Muscle of leg (tissue), 11 donors: Measurements from ENCODE around the gene CCDC28A. TPM values are rescaled to one million over a fixed set of nuclear protein-coding genes. Genes with fewer than 3 reads are reported as not detected.

ENCODE experiments used
- DNase-seq: peaks from one replicate; pipeline ENCODE4 v3.0.0; 2013
- H3K27ac ChIP-seq: one replicate; pipeline ENCODE4 v1.5.1; 2013; ENCODE audit warnings: mild to moderate bottlenecking, low read length, control low read depth
- H3K27me3 ChIP-seq: one replicate; pipeline ENCODE4 v1.6.1; 2013; ENCODE audit warnings: low read length; ENCODE audit not compliant: control insufficient read depth, insufficient read depth
- H3K36me3 ChIP-seq: one replicate; pipeline ENCODE4 v1.6.1; 2013; ENCODE audit warnings: low read length; ENCODE audit not compliant: control insufficient read depth, insufficient read depth
- H3K4me1 ChIP-seq: one replicate; pipeline ENCODE4 v1.6.1; 2013; ENCODE audit warnings: low read length; ENCODE audit not compliant: control insufficient read depth, insufficient read depth
- H3K4me3 ChIP-seq: one replicate; pipeline ENCODE4 v1.5.1; 2013; ENCODE audit warnings: low read length, control low read depth
- H3K9me3 ChIP-seq: replicated peaks from 2 replicates; pipeline ENCODE4 v1.6.1; 2013; ENCODE audit warnings: low read depth, low read length; ENCODE audit not compliant: control insufficient read depth
- WGBS: methylation state at CpG from one replicate; pipeline ENCODE4 v1.1.5; 2013; ENCODE audit warnings: missing lambda C conversion rate; ENCODE audit not compliant: insufficient coverage; 5-methylcytosine and 5-hydroxymethylcytosine counted together
- polyA plus RNA-seq, 8 donors: library from polyadenylated mRNA; unstranded; fragments of 120-200 nt; gene quantifications; one replicate each; pipeline versions ENCODE4 v1.2.1 to v1.2.3, GENCODE V29; 2013; ENCODE audit warnings: inconsistent platforms in 1 of 8, low replicate concordance in 1 of 8; ENCODE audit not compliant: insufficient read length in 8 of 8, insufficient read depth in 1 of 8
- total RNA-seq: library from RNA; stranded (reverse); fragments of 120-200 nt; gene quantifications from one replicate; pipeline ENCODE4 v1.2.4, GENCODE V29; 2013

The CCDC28A gene
- total and polyA plus RNA-seq, 9 donors = 8.9 to 13.7 (median 10.8) TPM

DNA sequence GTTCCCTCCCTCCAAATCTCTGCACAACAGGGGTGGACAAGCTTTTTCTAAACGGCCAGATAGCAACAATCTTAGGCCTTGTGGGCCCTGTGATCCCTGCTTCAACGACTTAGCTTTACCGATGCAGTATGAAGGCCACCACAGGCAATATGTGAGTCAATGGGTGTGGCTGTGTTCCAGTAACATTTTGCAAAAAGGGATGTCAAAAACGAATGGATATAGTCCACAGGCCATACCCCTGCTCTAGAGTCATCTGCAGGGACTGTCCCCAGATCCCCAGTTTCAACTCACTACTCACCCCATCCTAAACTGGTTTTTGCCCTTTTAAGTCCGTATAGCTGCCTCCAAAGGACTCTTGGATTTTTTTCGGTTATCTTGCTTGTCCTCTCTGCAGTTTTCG, 56.7 kb downstream of the CCDC28A start:
- WGBS = 88% methylated on average over 6 of the region's 7 CpGs
- Histone ChIP-seq H3K36me3 (no peaks in the 10 kb centered on the region), H3K27me3 (no peaks in the 10 kb centered on the region), H3K9me3 (no peaks in the 10 kb centered on the region), H3K27ac (no peak overlapping the region), H3K4me1 (no peaks in the 10 kb centered on the region), H3K4me3 (no peak overlapping the region)
- DNase-seq = no peak

DNA sequence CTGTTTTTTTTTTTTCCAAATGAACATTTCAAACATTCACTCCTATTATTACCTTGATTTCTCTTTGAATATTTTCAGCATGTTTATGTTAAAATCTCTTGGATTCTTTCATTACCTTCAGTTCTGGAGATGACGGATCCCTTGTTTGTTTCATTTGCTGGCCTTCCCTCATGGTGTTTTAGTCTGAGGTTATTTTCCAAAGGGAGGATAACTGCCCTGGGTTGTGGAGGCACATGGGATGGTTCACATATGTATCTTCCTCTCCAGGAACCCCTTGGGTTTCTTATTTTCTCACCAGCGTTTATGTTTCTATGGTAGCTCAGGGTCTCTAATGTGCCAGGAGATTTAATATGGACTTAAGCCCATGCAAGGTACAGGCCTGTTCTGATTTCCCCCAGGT, 58.6 kb downstream of the CCDC28A start:
- Histone ChIP-seq H3K4me1 (no peaks in the 10 kb centered on the region), H3K27ac (no peak overlapping the region), H3K9me3 (no peaks in the 10 kb centered on the region), H3K36me3 (no peaks in the 10 kb centered on the region), H3K4me3 (no peak overlapping the region), H3K27me3 (no peaks in the 10 kb centered on the region)
- WGBS = no CpG with 5 or more reads among the region's 2 CpGs
- no peak for DNase-seq

DNA sequence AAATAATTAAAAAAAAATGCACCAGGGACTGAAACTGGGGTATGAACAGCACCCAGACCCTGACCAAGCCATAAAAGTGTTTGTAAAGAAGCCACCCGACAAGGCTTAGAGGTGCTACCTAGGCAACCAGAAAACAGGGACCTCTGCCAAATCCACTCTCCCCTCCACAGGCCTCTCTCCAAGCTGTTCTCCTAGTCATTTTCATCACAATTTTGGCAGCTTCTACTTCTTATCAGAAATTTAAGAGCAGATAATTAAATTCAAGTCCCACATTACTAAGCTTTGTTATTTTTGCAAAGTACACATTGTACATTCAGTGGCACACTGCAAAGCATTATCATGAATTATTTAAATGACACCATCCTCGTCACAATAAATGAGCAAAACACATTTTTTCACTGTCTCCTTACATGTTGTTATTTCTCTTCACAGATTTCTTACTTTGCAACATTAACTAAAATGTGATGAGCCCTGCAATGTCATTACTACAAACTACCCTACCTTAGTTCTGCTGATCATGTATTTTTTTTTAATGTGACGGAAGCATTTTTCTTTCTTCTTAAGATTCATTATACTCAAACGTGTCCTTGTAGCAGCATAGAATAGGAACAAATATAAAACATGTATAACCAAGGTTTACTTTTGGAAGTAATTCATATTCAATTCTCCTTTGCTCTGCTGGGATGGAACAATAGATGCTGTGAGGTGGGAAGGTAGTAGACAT, 60.4 kb downstream of the CCDC28A start:
- H3K27ac ChIP-seq = no peak overlapping the region
- H3K9me3 ChIP-seq = no peaks in the 10 kb centered on the region
- no peaks in the 10 kb centered on the region for H3K4me1 ChIP-seq
- 30% methylated on average over 2 of the region's 4 CpGs for WGBS
- no peaks in the 10 kb centered on the region for H3K27me3 ChIP-seq
- H3K36me3 ChIP-seq = no peaks in the 10 kb centered on the region
- H3K4me3 ChIP-seq = no peak overlapping the region
- DNase-seq = peak; percentile 71

DNA sequence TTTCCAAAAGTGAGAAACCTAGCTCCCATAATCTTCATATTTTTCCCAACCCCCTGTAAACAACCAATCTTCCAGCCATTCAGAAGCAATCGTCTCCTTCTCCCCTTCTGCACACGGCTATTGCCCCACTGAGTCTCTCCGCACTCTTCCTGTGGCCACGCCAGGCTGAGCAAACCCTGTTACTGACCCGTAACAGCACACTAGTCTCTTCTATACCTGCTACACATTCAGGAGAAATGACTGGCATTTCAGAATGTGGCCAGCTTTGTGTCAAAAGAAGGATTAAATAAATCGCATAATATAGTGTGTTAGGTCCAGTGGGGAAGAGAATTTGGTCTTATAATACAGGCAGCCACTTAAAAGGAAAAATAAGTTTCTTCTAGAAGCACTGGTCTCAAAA, 63.7 kb downstream of the CCDC28A start:
- no peaks in the 10 kb centered on the region for H3K36me3 ChIP-seq
- H3K27me3 ChIP-seq = no peaks in the 10 kb centered on the region
- WGBS = 63% methylated on average over 2 of the region's 6 CpGs
- no peak overlapping the region for H3K27ac ChIP-seq
- H3K4me1 ChIP-seq = no peaks in the 10 kb centered on the region
- H3K4me3 ChIP-seq = no peak overlapping the region
- H3K9me3 ChIP-seq = no peaks in the 10 kb centered on the region
- no peak for DNase-seq

Other genes with a start within 250 kb of the CCDC28A start
- gene ECT2L, start 22.3 kb downstream of the CCDC28A start, total RNA-seq = 0.09 TPM
- gene ECT2L, start 22.3 kb downstream of the CCDC28A start, polyA plus RNA-seq = under 1 TPM; 0.16 to 0.31 (median 0.21) TPM
- gene REPS1, start 214.5 kb downstream of the CCDC28A start, total RNA-seq = 28.2 TPM
- gene REPS1, start 214.5 kb downstream of the CCDC28A start, polyA plus RNA-seq = 10 to 100 TPM; 32.4 to 49.9 (median 42.9) TPM